GM18517 (cell line): Measurements from ENCODE around the gene NT5M.
"Not testable (repeated sequence)": the region's sequence is repeated elsewhere in the genome, so short reads cannot be mapped to it uniquely, and the experiment has no call there.

Experiments
- ATAC-seq: cut with Tn5 transposase; IDR thresholded peaks from one replicate; pipeline ENCODE4 v1.9.1; 2021; ENCODE audit warnings: mild to moderate bottlenecking, moderate library complexity; ENCODE audit not compliant: unreplicated experiment

The NT5M gene

GRCh38 chr17:17303010-17303846 lies at the start of gene NT5M:
Gene NT5M (plus strand): TSS chr17:17303373. CDS start chr17:17303551, 178 bp downstream.
- no peak for ATAC-seq

GRCh38 chr17:17253406-17253805 lies 49.8 kb upstream of the NT5M start:
- no peak for ATAC-seq

GRCh38 chr17:17254036-17254435 lies 49.1 kb upstream of the NT5M start:
- no peak for ATAC-seq

DNA sequence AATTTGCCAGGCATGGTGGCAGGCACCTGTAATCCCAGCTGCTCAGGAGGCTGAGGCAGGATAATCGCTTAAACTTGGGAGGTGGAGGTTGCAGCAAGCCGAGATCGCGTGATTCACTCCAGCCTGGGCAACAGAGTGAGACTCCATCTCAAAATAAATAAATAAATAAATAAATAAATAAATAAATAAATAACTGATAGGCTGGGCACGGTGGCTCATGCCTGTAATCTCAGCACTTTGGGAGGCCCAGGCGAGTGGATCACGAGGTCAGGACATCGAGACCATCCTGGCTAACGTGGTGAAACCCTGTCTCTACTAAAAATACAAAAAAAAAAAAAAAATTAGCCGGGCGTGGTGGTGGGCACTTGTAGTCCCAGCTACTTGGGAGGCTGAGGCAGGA lies 47.5 kb upstream of the NT5M start:
- not testable (repeated sequence) for ATAC-seq

GRCh38 chr17:17256316-17256715 lies 46.9 kb upstream of the NT5M start:
- ATAC-seq: no peak

DNA sequence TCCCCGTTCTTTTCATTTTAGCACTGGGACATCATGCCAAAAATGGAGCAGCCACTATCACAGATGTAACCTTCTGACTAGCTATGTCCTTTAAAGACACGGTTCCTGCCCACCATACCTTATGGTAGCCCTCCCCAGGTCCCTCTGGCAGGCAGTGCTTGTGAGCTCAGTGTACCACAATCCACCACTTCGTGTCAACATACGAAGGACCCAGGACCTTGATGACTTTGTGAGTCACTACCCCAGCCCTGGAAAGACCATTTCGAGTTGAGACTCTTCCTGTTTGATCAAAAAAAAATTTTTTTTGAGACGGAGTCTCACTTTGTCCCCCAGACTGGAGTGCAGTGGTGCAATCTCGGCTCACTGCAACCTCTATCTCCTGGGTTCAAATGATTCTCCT lies 45.2 kb upstream of the NT5M start:
- no peak for ATAC-seq

DNA sequence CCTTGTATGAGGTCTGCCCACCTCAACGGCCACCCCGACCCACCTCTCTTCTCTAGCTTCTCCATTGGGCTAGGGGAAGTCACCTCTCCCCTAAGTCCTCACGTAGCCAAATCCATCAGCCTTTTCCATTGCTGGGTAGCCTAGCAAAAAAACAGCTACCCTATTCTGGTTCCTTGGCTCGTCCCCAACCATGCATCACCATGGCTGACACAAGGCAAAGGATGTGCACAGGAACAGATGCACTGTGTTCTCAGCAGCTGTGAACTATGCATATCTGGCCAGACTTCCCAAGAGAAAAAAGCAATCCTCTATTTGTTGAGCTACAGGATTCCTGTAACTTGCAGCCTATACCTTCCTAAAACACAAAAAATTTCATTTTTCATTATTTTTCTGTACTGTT lies 44.2 kb upstream of the NT5M start:
- ATAC-seq: no peak

DNA sequence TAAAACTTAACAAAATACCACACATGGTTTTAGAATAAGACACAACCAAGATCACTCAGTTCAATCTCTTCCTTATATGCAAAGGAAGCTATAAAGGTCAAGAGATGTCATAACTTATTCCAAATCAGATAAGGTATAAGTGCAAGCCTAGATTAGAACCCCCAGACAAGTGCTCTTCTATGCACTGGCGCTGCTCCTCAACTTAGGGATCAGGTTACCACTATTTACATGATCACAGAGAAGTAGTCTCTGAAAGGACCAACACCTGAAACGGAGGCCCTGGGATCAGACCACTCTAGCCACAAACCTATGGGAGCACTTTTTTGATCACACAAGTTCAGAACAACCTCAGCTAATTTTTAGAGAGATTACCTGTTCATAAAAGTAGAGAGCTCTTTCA lies 38.7 kb upstream of the NT5M start:
- no peak for ATAC-seq

GRCh38 chr17:17269926-17270773 lies 33.0 kb upstream of the NT5M start:
- ATAC-seq: no peak

DNA sequence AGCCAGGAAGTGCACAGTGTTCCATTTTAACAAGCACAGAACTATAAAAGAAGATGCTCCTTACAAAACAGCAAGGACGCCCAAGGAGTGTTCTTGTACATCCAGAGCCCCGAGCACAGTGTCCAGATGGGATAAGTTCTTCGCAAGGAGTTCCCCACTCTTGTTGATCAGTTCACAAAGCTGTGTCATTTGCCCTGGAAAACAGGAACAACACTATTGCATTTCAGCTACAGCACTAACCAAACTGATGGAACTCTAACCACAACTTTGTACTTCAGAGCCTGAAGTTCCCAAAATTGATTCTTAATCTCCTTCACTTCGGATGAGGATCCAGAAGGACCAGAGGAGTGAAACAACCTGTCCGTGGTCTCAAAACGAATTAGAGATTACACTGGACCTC lies 27.2 kb upstream of the NT5M start:
- ATAC-seq: no peak

GRCh38 chr17:17277431-17277830 lies 25.7 kb upstream of the NT5M start:
- ATAC-seq: not testable (repeated sequence)

DNA sequence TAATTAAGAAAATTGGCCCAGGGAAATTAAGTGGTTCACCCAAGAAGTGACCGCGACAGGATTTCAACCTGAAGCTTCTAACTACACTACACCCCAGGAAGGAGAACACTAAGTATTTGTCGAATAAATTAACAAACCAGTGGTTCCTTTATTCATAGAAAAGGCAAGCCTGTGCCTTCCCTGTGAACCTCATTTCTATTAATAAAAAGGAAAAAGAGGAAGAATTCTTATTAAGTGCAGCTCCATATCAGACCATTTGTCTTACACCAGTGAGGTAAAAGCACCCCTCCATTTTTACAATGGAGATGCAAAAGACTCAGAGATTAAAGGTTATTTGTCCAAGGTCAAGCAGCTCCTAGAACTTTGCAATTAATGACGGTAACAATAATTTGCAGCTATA lies 23.9 kb upstream of the NT5M start:
- no peak for ATAC-seq

DNA sequence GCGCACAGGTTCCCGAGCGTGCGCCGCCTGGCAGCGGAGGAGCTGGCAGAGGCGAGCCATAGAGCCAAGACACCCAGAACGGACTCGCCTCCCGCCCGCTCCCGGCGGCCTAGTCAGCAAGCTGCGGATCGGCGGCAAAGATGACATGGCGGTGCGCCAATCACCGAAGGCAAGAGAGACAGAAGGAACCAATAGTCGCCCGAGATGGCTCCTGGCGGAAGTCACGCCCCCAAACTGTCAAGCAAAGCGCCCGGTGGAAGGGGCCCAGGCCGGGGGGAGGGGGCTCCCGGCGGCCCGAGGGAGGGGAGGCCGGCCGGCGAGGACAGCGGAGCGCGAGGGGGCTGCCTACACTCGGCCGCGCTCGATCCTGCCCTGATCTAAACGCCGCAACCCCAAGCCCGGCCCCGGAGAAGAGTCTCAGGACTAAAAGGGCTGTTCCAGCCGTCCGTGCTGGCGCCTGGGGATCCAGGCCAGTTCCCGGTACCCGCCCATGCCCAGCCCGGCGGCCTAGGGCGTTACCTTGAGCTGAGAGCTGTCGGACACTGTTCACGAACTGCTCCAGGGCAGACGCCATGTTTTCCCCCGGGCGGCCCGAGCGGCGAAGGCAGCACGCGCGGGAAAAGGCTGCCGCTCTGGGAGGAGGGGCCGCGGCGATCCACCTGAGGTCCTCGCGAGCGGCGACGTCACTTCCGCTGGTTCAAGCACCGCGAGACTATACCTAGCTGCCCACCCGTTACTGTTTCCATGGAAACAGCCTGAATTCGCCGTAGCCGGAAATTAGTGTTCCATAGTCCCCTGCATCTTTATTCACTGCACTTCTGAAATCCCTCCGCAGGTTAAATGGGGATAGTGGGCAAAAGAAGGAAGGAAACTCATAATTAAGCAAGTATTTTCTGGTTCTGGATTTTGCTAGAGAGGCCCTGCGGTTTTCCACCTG lies 22.3 kb upstream of the NT5M start, which contains the start of gene COPS3:
COPS3 (minus strand) TSS at position 634 of the 937 bp plus-strand sequence; CDS start at position 574, 60 bp downstream.
- peak; percentile 87 for ATAC-seq

DNA sequence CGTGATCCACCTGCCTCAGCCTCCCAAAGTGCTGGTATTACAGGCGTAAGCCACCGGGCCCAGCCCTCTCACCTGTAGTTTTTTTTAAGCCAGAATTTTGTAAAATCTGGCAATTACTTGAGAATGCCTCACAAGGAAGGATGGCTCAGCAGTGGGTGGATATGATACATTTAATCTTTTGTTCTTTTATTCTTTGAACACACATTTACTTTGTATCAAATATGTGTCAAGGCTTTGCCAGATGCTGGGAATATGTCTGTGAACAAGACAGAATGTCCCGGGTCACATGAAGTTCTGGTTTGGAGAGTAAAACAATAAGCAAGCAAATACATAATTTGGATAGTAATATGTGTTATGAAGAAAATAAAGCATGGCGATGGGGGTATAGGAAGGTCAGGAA lies 17.2 kb upstream of the NT5M start:
- no peak for ATAC-seq

DNA sequence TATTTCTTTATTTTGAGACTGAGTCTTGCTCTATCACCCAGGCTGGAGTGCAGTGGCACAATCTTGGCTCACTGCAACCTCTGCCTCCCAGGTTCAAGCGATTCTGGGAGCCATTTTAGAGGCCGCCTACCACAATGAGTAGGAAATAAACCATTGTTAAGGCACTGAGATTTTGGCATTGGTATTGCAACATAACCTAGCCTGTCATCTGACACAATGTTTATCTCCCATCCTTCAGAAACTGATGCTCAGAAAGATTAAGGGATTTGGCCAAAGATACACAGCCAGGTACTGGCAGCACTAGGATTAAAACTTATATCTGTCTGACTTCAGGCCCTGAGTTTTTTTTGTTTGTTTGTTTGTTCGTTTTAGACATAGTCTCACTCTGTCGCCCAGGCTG lies 14.1 kb upstream of the NT5M start:
- ATAC-seq: no peak

DNA sequence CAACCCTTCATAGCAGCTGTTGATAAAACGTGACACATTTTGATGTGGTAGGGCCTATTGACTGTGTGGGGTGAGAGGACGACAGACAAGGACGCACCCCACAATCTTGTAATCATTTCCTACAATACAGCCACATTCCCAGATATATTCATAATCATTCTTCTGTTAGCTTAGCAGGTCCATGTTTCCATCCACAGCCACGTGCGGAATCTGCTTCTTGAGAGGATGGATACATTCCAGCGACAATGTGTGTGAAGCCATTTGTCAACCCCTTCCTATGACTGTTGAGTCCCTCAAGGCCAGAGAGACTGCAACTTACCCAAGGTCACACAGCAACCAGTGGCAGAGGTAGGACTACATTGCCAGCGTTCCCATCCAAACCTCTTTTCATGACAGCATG lies 13.5 kb upstream of the NT5M start:
- ATAC-seq: no peak

GRCh38 chr17:17295141-17295540 lies 8.0 kb upstream of the NT5M start:
- no peak for ATAC-seq

- no peak for ATAC-seq
These were observed 6.0 kb upstream of the NT5M start for GRCh38 chr17:17297217-17297616.

DNA sequence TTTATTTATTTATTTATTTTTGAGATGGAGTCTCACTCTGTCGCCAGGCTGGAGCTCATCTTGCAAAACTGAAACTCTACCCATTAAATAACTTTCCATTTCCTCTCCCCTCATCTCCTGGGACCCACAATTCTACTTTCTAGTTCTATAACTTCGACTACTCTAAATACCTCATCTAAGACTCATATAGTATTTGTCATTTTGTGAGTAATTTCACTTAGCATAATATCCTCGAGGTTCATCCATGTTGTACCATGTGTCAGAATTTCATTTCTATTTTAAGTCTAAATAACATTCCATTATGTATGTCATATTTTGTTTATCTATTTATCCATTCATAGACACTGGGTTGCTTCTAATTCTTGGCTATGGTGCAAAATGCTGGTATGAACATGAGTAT lies 5.1 kb upstream of the NT5M start:
- ATAC-seq: no peak

DNA sequence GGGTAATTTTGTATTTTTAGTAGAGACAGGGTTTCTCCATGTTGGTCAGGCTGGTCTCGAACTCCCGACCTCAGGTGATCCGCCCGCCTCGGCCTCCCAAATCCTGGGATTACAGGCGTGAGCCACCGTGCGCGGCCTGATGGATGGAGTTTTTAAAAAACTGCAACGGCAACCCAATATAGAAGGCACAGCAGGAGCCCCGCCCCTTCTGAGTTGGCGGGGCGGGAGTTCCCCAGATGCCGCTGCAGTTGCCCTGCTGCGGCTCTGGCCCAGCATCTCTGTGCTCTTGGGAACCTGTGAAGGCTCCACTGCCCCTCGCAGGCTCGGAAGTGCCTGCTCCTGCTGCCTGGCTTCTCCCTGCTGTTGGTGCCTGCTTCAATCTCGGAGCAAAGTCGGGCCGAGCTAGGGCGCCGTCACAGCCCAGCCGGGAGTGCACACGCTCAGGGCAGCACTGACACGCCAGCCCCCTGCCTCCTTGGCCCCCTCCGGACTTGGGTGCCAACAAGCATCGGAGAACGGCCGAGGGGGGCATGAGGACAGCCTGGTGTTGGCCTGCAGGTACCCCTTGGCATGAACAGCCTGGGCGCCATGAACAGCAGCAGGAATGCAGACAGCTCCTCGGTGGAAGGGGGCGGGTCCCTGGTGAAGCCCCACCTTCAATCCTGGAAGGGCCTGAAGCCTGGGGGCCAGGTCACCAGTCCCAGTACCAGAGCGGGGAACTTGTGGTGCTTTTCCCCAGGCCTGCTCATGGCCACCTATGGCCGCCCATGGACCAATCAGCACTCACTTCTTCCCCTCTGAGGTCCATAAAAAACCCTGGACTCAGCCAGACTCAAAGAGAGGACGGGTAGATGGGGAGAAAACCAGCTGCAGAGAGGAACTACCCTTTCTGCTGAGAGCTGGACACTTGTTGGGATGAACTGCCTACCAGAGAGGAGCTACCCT lies 2.3 kb upstream of the NT5M start:
- ATAC-seq: no peak
